ENCODE measurements around the gene GSTM3. TPM values are rescaled to one million over a fixed set of nuclear protein-coding genes. Genes with fewer than 3 reads are reported as not detected.

Gene GSTM3
- total and polyA plus RNA-seq, 2 experiments from 2014 or later = 297 to 962 TPM

DNA sequence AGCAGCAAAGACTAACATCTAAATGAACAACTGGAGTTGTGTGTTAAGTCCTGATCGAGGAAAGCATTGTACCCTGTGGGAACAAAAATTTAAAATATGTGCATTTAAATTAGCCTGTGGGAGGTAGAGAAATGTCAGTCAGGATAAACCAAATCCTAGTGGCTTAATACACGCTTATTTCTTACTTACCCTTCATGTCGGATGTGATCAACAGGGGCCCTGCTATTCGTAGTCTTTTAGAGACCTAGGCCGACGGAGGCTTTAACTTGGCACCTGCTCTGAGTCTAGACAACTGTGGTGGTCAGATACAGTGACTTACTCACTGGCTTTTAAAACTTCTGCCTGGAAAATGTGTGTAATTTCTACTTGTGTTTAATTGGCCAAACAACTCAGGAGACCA lies 10.2 kb downstream of the GSTM3 start:
- peaks cover 20% of the 10 kb centered on the region for H3K4me1 ChIP-seq (ENCODE audit: insufficient read depth)
- H3K27ac ChIP-seq = peak overlapping the region; percentile 92
- no peaks in the 10 kb centered on the region for H3K36me3 ChIP-seq (replicated peaks; ENCODE audit: insufficient read depth, low read depth)
- H4K20me1 ChIP-seq (ENCODE audit: insufficient read depth, poor library complexity, severe bottlenecking) = no peaks in the 10 kb centered on the region
- no peak for TF ChIP-seq EZH2phosphoT487 (IDR thresholded peaks at IDR 0.05; ENCODE audit: low read depth, severe bottlenecking, unreplicated experiment)
- TF ChIP-seq, protein P1, sequence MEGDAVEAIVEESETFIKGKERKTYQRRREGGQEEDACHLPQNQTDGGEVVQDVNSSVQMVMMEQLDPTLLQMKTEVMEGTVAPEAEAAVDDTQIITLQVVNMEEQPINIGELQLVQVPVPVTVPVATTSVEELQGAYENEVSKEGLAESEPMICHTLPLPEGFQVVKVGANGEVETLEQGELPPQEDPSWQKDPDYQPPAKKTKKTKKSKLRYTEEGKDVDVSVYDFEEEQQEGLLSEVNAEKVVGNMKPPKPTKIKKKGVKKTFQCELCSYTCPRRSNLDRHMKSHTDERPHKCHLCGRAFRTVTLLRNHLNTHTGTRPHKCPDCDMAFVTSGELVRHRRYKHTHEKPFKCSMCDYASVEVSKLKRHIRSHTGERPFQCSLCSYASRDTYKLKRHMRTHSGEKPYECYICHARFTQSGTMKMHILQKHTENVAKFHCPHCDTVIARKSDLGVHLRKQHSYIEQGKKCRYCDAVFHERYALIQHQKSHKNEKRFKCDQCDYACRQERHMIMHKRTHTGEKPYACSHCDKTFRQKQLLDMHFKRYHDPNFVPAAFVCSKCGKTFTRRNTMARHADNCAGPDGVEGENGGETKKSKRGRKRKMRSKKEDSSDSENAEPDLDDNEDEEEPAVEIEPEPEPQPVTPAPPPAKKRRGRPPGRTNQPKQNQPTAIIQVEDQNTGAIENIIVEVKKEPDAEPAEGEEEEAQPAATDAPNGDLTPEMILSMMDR (IDR thresholded peaks at IDR 0.05; ENCODE audit: poor library complexity) = no peak
- no peak for TF ChIP-seq EZH2 (IDR thresholded peaks at IDR 0.05; ENCODE audit: borderline replicate concordance)
- no peaks in the 10 kb centered on the region for H3K27me3 ChIP-seq
- no peak for DNase-seq (ENCODE audit: low spot score)
- H2AFZ ChIP-seq = no peak overlapping the region
- no peaks in the 10 kb centered on the region for H3K9me3 ChIP-seq (ENCODE audit: low read depth)
- H3K4me3 ChIP-seq = no peak overlapping the region
- WGBS (ENCODE audit: low lambda C conversion rate, missing lambda C conversion rate) = 55% methylated on average over 6 of the region's 6 CpGs
- H3K9me2 ChIP-seq (replicated peaks; ENCODE audit: insufficient read depth) = no peaks in the 10 kb centered on the region
- no peak overlapping the region for H3K4me2 ChIP-seq
- H3K79me2 ChIP-seq = peaks cover 6% of the 10 kb centered on the region

DNA sequence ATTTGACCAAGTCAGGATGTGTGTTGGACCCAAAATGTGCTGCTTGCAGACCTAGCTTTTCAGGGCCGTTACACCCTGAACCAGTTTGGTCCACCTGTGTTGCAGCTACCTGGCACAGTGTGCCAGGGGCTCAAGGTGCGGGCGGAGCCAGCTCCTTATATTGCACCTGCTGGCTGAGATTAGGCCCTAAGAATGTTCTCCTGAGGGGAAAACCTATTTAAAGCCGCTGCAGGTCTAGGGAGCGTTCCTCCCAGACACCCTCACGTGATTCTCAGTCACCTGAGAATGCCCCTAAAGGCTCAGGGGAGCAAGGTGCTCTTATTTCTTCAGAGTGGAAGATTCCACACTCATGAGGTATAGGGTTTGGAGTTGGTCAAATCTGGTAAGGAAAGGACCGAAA lies 12.0 kb downstream of the GSTM3 start:
- no peaks in the 10 kb centered on the region for H4K20me1 ChIP-seq (ENCODE audit: insufficient read depth, poor library complexity, severe bottlenecking)
- H3K27ac ChIP-seq = no peak overlapping the region
- no peaks in the 10 kb centered on the region for H3K9me2 ChIP-seq (replicated peaks; ENCODE audit: insufficient read depth)
- H2AFZ ChIP-seq = no peak overlapping the region
- no peaks in the 10 kb centered on the region for H3K9me3 ChIP-seq (ENCODE audit: low read depth)
- peaks cover 2% of the 10 kb centered on the region for H3K79me2 ChIP-seq
- DNase-seq (ENCODE audit: low spot score) = no peak
- H3K4me2 ChIP-seq = no peak overlapping the region
- peaks cover 20% of the 10 kb centered on the region for H3K4me1 ChIP-seq (ENCODE audit: insufficient read depth)
- no peaks in the 10 kb centered on the region for H3K36me3 ChIP-seq (replicated peaks; ENCODE audit: insufficient read depth, low read depth)
- H3K27me3 ChIP-seq = no peaks in the 10 kb centered on the region
- 87% methylated on average over 7 of the region's 7 CpGs for WGBS (ENCODE audit: low lambda C conversion rate, missing lambda C conversion rate)
- no peak overlapping the region for H3K4me3 ChIP-seq
- TF ChIP-seq EZH2 (IDR thresholded peaks at IDR 0.05; ENCODE audit: borderline replicate concordance) = no peak
- TF ChIP-seq, protein P1 (IDR thresholded peaks at IDR 0.05; ENCODE audit: poor library complexity) = no peak
- TF ChIP-seq EZH2phosphoT487 (IDR thresholded peaks at IDR 0.05; ENCODE audit: low read depth, severe bottlenecking, unreplicated experiment) = no peak

- Histone ChIP-seq H3K79me2 (no peaks in the 10 kb centered on the region), H3K27me3 (no peaks in the 10 kb centered on the region), H3K27ac (no peak overlapping the region), H2AFZ (no peak overlapping the region), H3K9me2 (replicated peaks; ENCODE audit: insufficient read depth) (no peaks in the 10 kb centered on the region), H4K20me1 (ENCODE audit: insufficient read depth, poor library complexity, severe bottlenecking) (no peaks in the 10 kb centered on the region), H3K4me3 (no peak overlapping the region), H3K4me1 (ENCODE audit: insufficient read depth) (peaks cover 11% of the 10 kb centered on the region), H3K36me3 (replicated peaks; ENCODE audit: insufficient read depth, low read depth) (no peaks in the 10 kb centered on the region), H3K9me3 (ENCODE audit: low read depth) (no peaks in the 10 kb centered on the region), H3K4me2 (no peak overlapping the region)
- no peak for DNase-seq (ENCODE audit: low spot score)
- WGBS (ENCODE audit: low lambda C conversion rate, missing lambda C conversion rate) = 94% methylated on average over 12 of the region's 12 CpGs
- TF ChIP-seq EZH2phosphoT487 (IDR thresholded peaks at IDR 0.05; ENCODE audit: low read depth, severe bottlenecking, unreplicated experiment) = no peak
- TF ChIP-seq EZH2 (IDR thresholded peaks at IDR 0.05; ENCODE audit: borderline replicate concordance) = no peak
- TF ChIP-seq, protein P1 (IDR thresholded peaks at IDR 0.05; ENCODE audit: poor library complexity) = no peak
These were observed 14.0 kb downstream of the GSTM3 start for GRCh38 chr1:109726728-109727373.
